Aorta (tissue), 5 donors: Measurements from ENCODE around the gene BEAN1. TPM values are rescaled to one million over a fixed set of nuclear protein-coding genes. Genes with fewer than 3 reads are reported as not detected.

Experiments used
- ATAC-seq: fragments of 200-7000 bp; cut with Tn5 transposase; one replicate; pipeline ENCODE4 v1.9.1; 2022; ENCODE audit warnings: moderate library complexity; ENCODE audit not compliant: low FRiP score
- DNase-seq, 2 donors: peaks; one replicate each; pipeline ENCODE4 v3.0.0-alpha.2; 2020
- H3K27ac ChIP-seq, 2 donors: one replicate each; pipeline ENCODE4 v1.5.1; 2013; ENCODE audit warnings: low read length in 2 of 2, mild to moderate bottlenecking in 2 of 2, moderate library complexity in 2 of 2, control low read depth in 1 of 2, inconsistent platforms in 1 of 2, low read depth in 1 of 2
- H3K27me3 ChIP-seq, 2 donors: one replicate each; pipeline ENCODE4 v1.6.1; 2013; ENCODE audit warnings: control low read depth in 1 of 2, low read length in 1 of 2, mild to moderate bottlenecking in 1 of 2, moderate library complexity in 1 of 2; ENCODE audit not compliant: insufficient read depth in 2 of 2, control insufficient read depth in 1 of 2
- H3K36me3 ChIP-seq, 2 donors: one replicate each; pipeline ENCODE4 v1.6.1; 2013; ENCODE audit warnings: control low read depth in 1 of 2, low read length in 1 of 2, mild to moderate bottlenecking in 1 of 2; ENCODE audit not compliant: insufficient read depth in 2 of 2, control insufficient read depth in 1 of 2
- H3K4me1 ChIP-seq, 2 donors: one replicate each; pipeline ENCODE4 v1.6.1; 2013; ENCODE audit warnings: low read length in 2 of 2, control low read depth in 1 of 2, mild to moderate bottlenecking in 1 of 2, moderate library complexity in 1 of 2; ENCODE audit not compliant: insufficient read depth in 2 of 2, control insufficient read depth in 1 of 2
- H3K4me3 ChIP-seq, 2 donors: one replicate each; pipeline ENCODE4 v1.5.1; 2013; ENCODE audit warnings: low read length in 2 of 2, control low read depth in 1 of 2, mild to moderate bottlenecking in 1 of 2
- H3K9me3 ChIP-seq: one replicate; pipeline ENCODE4 v1.6.1; 2013; ENCODE audit warnings: mild to moderate bottlenecking, low read length; ENCODE audit not compliant: control insufficient read depth
- WGBS, 2 donors: extraction: QIAGEN DNeasy Blood & Tissue Kit; methylation state at CpG; one replicate each; pipeline ENCODE4 v1.1.7; 2013; 5-methylcytosine and 5-hydroxymethylcytosine counted together
- intact Hi-C, 2 donors: fragments of 100-400 bp; cut with DNase I; formaldehyde crosslinking; loops; one replicate each; pipeline versions ENCODE4 v1.14.2 to v1.15.0; 2022
- polyA plus RNA-seq, 2 donors: library from polyadenylated mRNA; stranded (reverse); fragments of 200-250 nt; gene quantifications; one replicate each; pipeline ENCODE4 v1.2.3, GENCODE V29; 2013
- total RNA-seq, 2 donors: library from RNA; stranded (reverse); fragmentation: NEBNext Ultra II Directional; extraction: Animal tissue kit (Norgen Biotek cat#: 25700); gene quantifications; one replicate each; pipeline ENCODE4 v1.2.1, GENCODE V29; 2021
- donor health status: healthy with polysubstance abuse.
- donor health status: Bipolar disorder and iron deficiency.
- donor health status: DM: no; HTN: no; CAD: no.
- donor health status: DM: no; HTN: no; CAD: no.
- donor health status: DM: yes; HTN: yes; CAD: no.

Gene BEAN1
- total and polyA plus RNA-seq, 4 donors: 0.13 to 1.8 (median 0.46) TPM

DNA sequence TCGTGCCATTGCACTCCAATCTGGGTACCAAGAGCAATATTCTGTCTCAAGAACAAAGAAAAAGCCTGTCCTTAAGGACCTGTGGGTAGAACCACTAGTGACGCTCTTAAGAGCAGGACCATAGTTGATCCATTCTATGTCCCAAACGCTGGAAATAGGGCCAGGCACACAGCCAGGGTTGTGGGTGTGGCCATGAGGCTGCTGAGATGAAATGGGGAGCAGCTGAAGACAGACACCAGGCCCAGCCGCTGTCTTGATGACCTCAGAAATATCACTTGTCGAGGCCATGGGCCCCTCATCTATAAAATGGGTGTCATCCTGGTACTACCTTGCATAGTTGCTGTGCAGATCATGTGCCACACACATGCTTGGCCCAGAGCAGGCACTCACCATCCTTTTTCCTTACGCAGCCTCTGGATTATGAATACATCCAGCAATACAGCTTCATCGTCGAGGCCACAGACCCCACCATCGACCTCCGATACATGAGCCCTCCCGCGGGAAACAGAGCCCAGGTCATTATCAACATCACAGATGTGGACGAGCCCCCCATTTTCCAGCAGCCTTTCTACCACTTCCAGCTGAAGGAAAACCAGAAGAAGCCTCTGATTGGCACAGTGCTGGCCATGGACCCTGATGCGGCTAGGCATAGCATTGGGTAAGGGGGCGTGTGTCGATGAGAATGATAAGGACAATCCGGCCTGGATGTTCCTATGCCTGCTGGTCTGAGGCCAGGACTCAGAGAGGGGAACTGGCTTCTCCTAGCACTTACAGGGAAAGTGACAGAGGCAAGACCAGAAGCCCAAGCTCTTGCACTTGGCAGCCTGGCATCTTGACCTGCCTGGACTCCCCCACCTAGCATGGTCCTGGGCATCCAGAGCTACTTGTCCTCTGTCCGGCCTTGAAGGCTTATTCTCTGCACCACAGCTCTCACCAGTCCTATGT, 35.1 kb upstream of the BEAN1 start:
- no peak overlapping the region for H3K4me3 ChIP-seq
- ATAC-seq: no peak
- no peaks in the 10 kb centered on the region for H3K9me3 ChIP-seq
- WGBS, 2 donors: 89% methylated on average over 18 of the region's 18 CpGs
- H3K27me3 ChIP-seq: no peaks in the 10 kb centered on the region
- intact Hi-C loops: no loop called here
- no peaks in the 10 kb centered on the region for H3K4me1 ChIP-seq
- no peak overlapping the region for H3K27ac ChIP-seq
- H3K36me3 ChIP-seq: no peaks in the 10 kb centered on the region
- no peak for DNase-seq

- Histone ChIP-seq H3K36me3 (no peaks in the 10 kb centered on the region), H3K4me3 (no peak overlapping the region), H3K4me1 (no peaks in the 10 kb centered on the region), H3K9me3 (no peaks in the 10 kb centered on the region), H3K27ac (no peak overlapping the region), H3K27me3 (no peaks in the 10 kb centered on the region)
- 91 to 94% methylated on average over 7 of the region's 7 CpGs for WGBS, 2 donors
- no peak for ATAC-seq
- intact Hi-C loops: no loop called here
- no peak for DNase-seq
Observed at GRCh38 chr16:66395806-66396555, 31.1 kb upstream of the BEAN1 start.

- Histone ChIP-seq H3K9me3 (no peaks in the 10 kb centered on the region), H3K4me3 (no peak overlapping the region), H3K27ac (no peak overlapping the region), H3K36me3 (no peaks in the 10 kb centered on the region), H3K27me3 (no peaks in the 10 kb centered on the region), H3K4me1 (no peaks in the 10 kb centered on the region)
- WGBS, 2 donors: 85 to 92% methylated on average over 5 of the region's 5 CpGs
- no peak for DNase-seq
- ATAC-seq: no peak
- intact Hi-C loops: no loop called here
Observed at GRCh38 chr16:66397736-66398433, 29.2 kb upstream of the BEAN1 start.

DNA sequence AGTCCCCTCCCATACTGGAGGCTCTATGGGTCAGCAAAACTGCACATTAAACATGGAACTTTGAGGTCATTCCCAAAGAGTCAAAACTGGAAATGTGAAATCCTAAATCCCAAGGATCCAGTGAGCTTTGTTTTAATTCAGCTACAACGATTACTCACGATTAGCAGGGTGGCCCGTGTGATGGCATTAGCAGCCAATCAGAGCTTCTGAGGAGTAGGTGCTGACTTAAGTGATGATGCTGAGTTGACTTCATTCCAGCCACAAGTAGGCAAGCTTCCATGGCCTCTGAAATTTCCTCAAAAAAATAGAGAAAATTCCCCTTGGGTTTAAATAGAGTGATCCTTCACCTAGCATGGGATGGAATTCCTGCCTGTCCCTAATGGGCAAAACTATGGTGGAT, 28.1 kb upstream of the BEAN1 start:
- H3K27me3 ChIP-seq: no peaks in the 10 kb centered on the region
- no peaks in the 10 kb centered on the region for H3K9me3 ChIP-seq
- no peak overlapping the region for H3K4me3 ChIP-seq
- intact Hi-C loops: no loop called here
- DNase-seq (no peak), ATAC-seq (no peak)
- 55 to 57% methylated on average over 3 of the region's 3 CpGs for WGBS, 2 donors
- H3K27ac ChIP-seq: no peak overlapping the region
- H3K36me3 ChIP-seq: no peaks in the 10 kb centered on the region
- no peaks in the 10 kb centered on the region for H3K4me1 ChIP-seq

GRCh38 chr16:66399930-66400329, 27.2 kb upstream of the BEAN1 start:
- Histone ChIP-seq H3K4me3 (no peak overlapping the region), H3K9me3 (no peaks in the 10 kb centered on the region), H3K27me3 (no peaks in the 10 kb centered on the region), H3K27ac (no peak overlapping the region), H3K4me1 (no peaks in the 10 kb centered on the region), H3K36me3 (no peaks in the 10 kb centered on the region)
- 16 to 32% methylated on average over 3 of the region's 3 CpGs for WGBS, 2 donors
- ATAC-seq: no peak
- intact Hi-C loops: loop anchor here (5.0 to 10.0 kb wide), 2 partner anchors 465 to 467 kb away; no protein-coding TSS in a partner anchor
- DNase-seq: no peak

GRCh38 chr16:66400503-66401380, 26.4 kb upstream of the BEAN1 start:
- H3K36me3 ChIP-seq: no peaks in the 10 kb centered on the region
- no peaks in the 10 kb centered on the region for H3K4me1 ChIP-seq
- H3K9me3 ChIP-seq: no peaks in the 10 kb centered on the region
- no peak overlapping the region for H3K4me3 ChIP-seq
- intact Hi-C loops: loop anchor here (5.0 to 10.0 kb wide), 2 partner anchors 464 to 467 kb away; no protein-coding TSS in a partner anchor
- WGBS, 2 donors: 82 to 83% methylated on average over 20 of the region's 20 CpGs
- DNase-seq (no peak), ATAC-seq (peak; percentile 13)
- H3K27me3 ChIP-seq: no peaks in the 10 kb centered on the region
- H3K27ac ChIP-seq: no peak overlapping the region

DNA sequence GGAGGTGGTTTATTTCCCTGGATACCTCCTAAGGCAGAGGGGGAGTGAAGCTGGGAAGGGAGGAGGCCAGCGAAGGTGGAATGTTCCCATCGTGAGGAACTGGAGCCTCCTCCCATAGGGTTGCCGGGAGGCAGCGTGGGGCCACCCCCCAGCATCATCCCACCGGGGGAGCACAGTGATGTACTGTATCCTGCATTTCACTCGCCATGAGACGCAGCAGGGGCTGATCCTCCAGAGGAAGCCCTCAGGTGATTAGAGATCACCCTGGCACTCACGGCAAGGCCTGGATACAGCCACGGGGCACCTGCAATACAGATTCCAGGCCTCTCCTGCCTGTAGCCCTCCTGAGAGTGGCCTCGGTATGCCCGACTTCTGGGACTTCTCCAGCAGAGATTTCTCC, 25.5 kb upstream of the BEAN1 start:
- Histone ChIP-seq H3K27ac (no peak overlapping the region), H3K36me3 (no peaks in the 10 kb centered on the region)
- intact Hi-C loops: loop anchor here (5.0 to 10.0 kb wide), 2 partner anchors 463 to 466 kb away; no protein-coding TSS in a partner anchor

GRCh38 chr16:66402166-66402565, 24.9 kb upstream of the BEAN1 start:
- Histone ChIP-seq H3K4me3 (no peak overlapping the region), H3K9me3 (no peaks in the 10 kb centered on the region), H3K36me3 (no peaks in the 10 kb centered on the region), H3K27ac (no peak overlapping the region), H3K4me1 (no peaks in the 10 kb centered on the region), H3K27me3 (no peaks in the 10 kb centered on the region)
- ATAC-seq (no peak), DNase-seq (no peak)
- intact Hi-C loops: loop anchor here (5.0 to 10.0 kb wide), 2 partner anchors 463 to 465 kb away; no protein-coding TSS in a partner anchor
- WGBS, 2 donors: 94% methylated on average over 10 to 12 of the region's 12 CpGs

More for the DNA sequence above, 25.5 kb upstream of the BEAN1 start:
- H3K9me3 ChIP-seq: no peaks in the 10 kb centered on the region
- DNase-seq (no peak), ATAC-seq (no peak)
- H3K4me3 ChIP-seq: no peak overlapping the region
- no peaks in the 10 kb centered on the region for H3K27me3 ChIP-seq
- no peaks in the 10 kb centered on the region for H3K4me1 ChIP-seq
- 42 to 47% methylated on average over 11 of the region's 11 CpGs for WGBS, 2 donors
